ENCODE measurements around the gene PBX3.

DNA sequence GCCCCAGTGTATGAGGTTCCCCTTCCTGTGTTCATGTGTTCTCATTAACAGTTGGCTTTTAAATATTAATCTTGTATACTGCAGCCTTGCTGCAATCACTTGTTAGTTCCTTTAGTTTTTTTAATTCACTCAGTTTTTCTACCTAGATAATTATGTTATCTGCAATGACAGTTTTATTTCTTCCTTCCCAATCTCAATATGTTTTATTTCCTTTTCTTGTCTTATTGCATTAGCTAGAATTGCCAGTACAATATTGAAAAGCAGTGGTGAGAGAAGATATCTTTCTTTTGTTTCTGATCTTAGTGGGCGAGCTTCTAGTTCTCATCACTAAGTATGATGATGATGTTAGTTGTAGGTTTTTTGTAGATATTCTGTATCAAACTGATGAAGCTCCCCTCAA lies 232.2 kb downstream of the PBX3 start:
- TF ChIP-seq EP300 (IDR thresholded peaks at IDR 0.05), result no peak
- TF ChIP-seq, protein P1, sequence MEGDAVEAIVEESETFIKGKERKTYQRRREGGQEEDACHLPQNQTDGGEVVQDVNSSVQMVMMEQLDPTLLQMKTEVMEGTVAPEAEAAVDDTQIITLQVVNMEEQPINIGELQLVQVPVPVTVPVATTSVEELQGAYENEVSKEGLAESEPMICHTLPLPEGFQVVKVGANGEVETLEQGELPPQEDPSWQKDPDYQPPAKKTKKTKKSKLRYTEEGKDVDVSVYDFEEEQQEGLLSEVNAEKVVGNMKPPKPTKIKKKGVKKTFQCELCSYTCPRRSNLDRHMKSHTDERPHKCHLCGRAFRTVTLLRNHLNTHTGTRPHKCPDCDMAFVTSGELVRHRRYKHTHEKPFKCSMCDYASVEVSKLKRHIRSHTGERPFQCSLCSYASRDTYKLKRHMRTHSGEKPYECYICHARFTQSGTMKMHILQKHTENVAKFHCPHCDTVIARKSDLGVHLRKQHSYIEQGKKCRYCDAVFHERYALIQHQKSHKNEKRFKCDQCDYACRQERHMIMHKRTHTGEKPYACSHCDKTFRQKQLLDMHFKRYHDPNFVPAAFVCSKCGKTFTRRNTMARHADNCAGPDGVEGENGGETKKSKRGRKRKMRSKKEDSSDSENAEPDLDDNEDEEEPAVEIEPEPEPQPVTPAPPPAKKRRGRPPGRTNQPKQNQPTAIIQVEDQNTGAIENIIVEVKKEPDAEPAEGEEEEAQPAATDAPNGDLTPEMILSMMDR (IDR thresholded peaks at IDR 0.05), result no peak

Data from ovary (tissue), 3 donors.